HG03520 (cell line): ENCODE results near the gene DUS3L.

Source experiments
- ATAC-seq: cut with Tn5 transposase; IDR thresholded peaks from one replicate; pipeline ENCODE4 v1.9.1; 2021; ENCODE audit warnings: mild to moderate bottlenecking, moderate library complexity; ENCODE audit not compliant: unreplicated experiment

The DUS3L gene

GRCh38 chr19:5790559-5791520 is at the start of gene DUS3L:
Gene DUS3L (minus strand): TSS chr19:5791163. CDS start chr19:5791141, 22 bp downstream.
- ATAC-seq, result peak; percentile 82

- no peak for ATAC-seq
Measured at GRCh38 chr19:5839065-5840017, 48.4 kb upstream of the DUS3L start, which contains the start of gene FUT6. Gene FUT6 (minus strand): TSS chr19:5839702. CDS start chr19:5832567, 7,135 bp downstream.

GRCh38 chr19:5838353-5839064 is 47.5 kb upstream of the DUS3L start:
- no peak for ATAC-seq

- ATAC-seq, result no peak
Measured at GRCh38 chr19:5837761-5838352, 46.9 kb upstream of the DUS3L start.

- ATAC-seq, result no peak
Measured at GRCh38 chr19:5832527-5833216, 41.7 kb upstream of the DUS3L start.

- no peak for ATAC-seq
Measured at GRCh38 chr19:5832061-5832460, 41.1 kb upstream of the DUS3L start.

- ATAC-seq, result no peak
Measured at GRCh38 chr19:5831159-5831558, 40.2 kb upstream of the DUS3L start.

GRCh38 chr19:5829567-5830310 is 38.8 kb upstream of the DUS3L start:
- no peak for ATAC-seq

- ATAC-seq, result no peak
Measured at GRCh38 chr19:5828661-5829566, 38.0 kb upstream of the DUS3L start.

- peak; percentile 69 for ATAC-seq
Measured at GRCh38 chr19:5827891-5828660, 37.1 kb upstream of the DUS3L start.

GRCh38 chr19:5827342-5827890 is 36.5 kb upstream of the DUS3L start:
- ATAC-seq, result no peak

- no peak for ATAC-seq
Measured at GRCh38 chr19:5826531-5827341, 35.8 kb upstream of the DUS3L start.

GRCh38 chr19:5825178-5825577 is 34.2 kb upstream of the DUS3L start:
- ATAC-seq, result no peak

- no peak for ATAC-seq
Measured at GRCh38 chr19:5824751-5825150, 33.8 kb upstream of the DUS3L start.

GRCh38 chr19:5823579-5824281 is 32.8 kb upstream of the DUS3L start:
- ATAC-seq, result no peak
